ENCODE results near the gene NAV2. TPM values are rescaled to one million over a fixed set of nuclear protein-coding genes. Genes with fewer than 3 reads are reported as not detected.

Gene NAV2
- total RNA-seq, 1 donor from 2014 or later: 31.4 TPM

- no peak for TF ChIP-seq CTCF (IDR thresholded peaks at IDR 0.05)
- no peaks in the 10 kb centered on the region for H3K27me3 Mint-ChIP-seq (ENCODE audit: unreplicated experiment)
- H3K36me3 Mint-ChIP-seq (ENCODE audit: unreplicated experiment): peaks cover 10% of the 10 kb centered on the region
- no peak overlapping the region for H3K27ac Mint-ChIP-seq (ENCODE audit: unreplicated experiment)
- no peak overlapping the region for H3K4me3 Mint-ChIP-seq (ENCODE audit: unreplicated experiment)
- DNase-seq (ENCODE audit: extremely low spot score, unreplicated experiment): no peak
- H3K9me3 Mint-ChIP-seq (ENCODE audit: unreplicated experiment): no peaks in the 10 kb centered on the region
- H3K4me1 Mint-ChIP-seq (ENCODE audit: unreplicated experiment): peaks cover 6% of the 10 kb centered on the region
Observed at GRCh38 chr11:19940831-19941230, 228.2 kb downstream of the NAV2 start.

- H3K27me3 Mint-ChIP-seq (ENCODE audit: unreplicated experiment): no peaks in the 10 kb centered on the region
- H3K36me3 Mint-ChIP-seq (ENCODE audit: unreplicated experiment): peaks cover 20% of the 10 kb centered on the region
- H3K27ac Mint-ChIP-seq (ENCODE audit: unreplicated experiment): no peak overlapping the region
- peaks cover 10% of the 10 kb centered on the region for H3K4me1 Mint-ChIP-seq (ENCODE audit: unreplicated experiment)
- TF ChIP-seq CTCF (IDR thresholded peaks at IDR 0.05): no peak
- no peak for DNase-seq (ENCODE audit: extremely low spot score, unreplicated experiment)
- H3K4me3 Mint-ChIP-seq (ENCODE audit: unreplicated experiment): no peak overlapping the region
- no peaks in the 10 kb centered on the region for H3K9me3 Mint-ChIP-seq (ENCODE audit: unreplicated experiment)
Observed at GRCh38 chr11:19946681-19947080, 234.0 kb downstream of the NAV2 start.

- H3K27me3 Mint-ChIP-seq (ENCODE audit: unreplicated experiment): no peaks in the 10 kb centered on the region
- no peak for DNase-seq (ENCODE audit: extremely low spot score, unreplicated experiment)
- H3K4me3 Mint-ChIP-seq (ENCODE audit: unreplicated experiment): no peak overlapping the region
- no peak for TF ChIP-seq CTCF (IDR thresholded peaks at IDR 0.05)
- H3K36me3 Mint-ChIP-seq (ENCODE audit: unreplicated experiment): peaks cover 20% of the 10 kb centered on the region
- peaks cover 16% of the 10 kb centered on the region for H3K4me1 Mint-ChIP-seq (ENCODE audit: unreplicated experiment)
- H3K27ac Mint-ChIP-seq (ENCODE audit: unreplicated experiment): no peak overlapping the region
- H3K9me3 Mint-ChIP-seq (ENCODE audit: unreplicated experiment): no peaks in the 10 kb centered on the region
Observed at GRCh38 chr11:19947537-19948114, 235.0 kb downstream of the NAV2 start.

- Mint-ChIP-seq H3K36me3 (ENCODE audit: unreplicated experiment) (peaks cover 19% of the 10 kb centered on the region), H3K27me3 (ENCODE audit: unreplicated experiment) (no peaks in the 10 kb centered on the region), H3K4me3 (ENCODE audit: unreplicated experiment) (no peak overlapping the region), H3K4me1 (ENCODE audit: unreplicated experiment) (peaks cover 33% of the 10 kb centered on the region), H3K9me3 (ENCODE audit: unreplicated experiment) (no peaks in the 10 kb centered on the region), H3K27ac (ENCODE audit: unreplicated experiment) (no peak overlapping the region)
- DNase-seq (ENCODE audit: extremely low spot score, unreplicated experiment): no peak
- TF ChIP-seq CTCF (IDR thresholded peaks at IDR 0.05): no peak
Observed at GRCh38 chr11:19949606-19950005, 237.0 kb downstream of the NAV2 start.

- Mint-ChIP-seq H3K27ac (ENCODE audit: unreplicated experiment) (no peak overlapping the region), H3K9me3 (ENCODE audit: unreplicated experiment) (no peaks in the 10 kb centered on the region), H3K4me1 (ENCODE audit: unreplicated experiment) (peaks cover 34% of the 10 kb centered on the region)
Observed at GRCh38 chr11:19951558-19952115, 239.0 kb downstream of the NAV2 start.

More at GRCh38 chr11:19951558-19952115, 239.0 kb downstream of the NAV2 start:
- TF ChIP-seq CTCF (IDR thresholded peaks at IDR 0.05): peak; percentile 70
- Mint-ChIP-seq H3K36me3 (ENCODE audit: unreplicated experiment) (peaks cover 16% of the 10 kb centered on the region), H3K27me3 (ENCODE audit: unreplicated experiment) (no peaks in the 10 kb centered on the region), H3K4me3 (ENCODE audit: unreplicated experiment) (no peak overlapping the region)
- DNase-seq (ENCODE audit: extremely low spot score, unreplicated experiment): no peak

Measured in osteocyte (in vitro differentiated cells).